Heart left ventricle (tissue), 16 donors: ENCODE measurements around the gene XYLT1. TPM values are rescaled to one million over a fixed set of nuclear protein-coding genes. Genes with fewer than 3 reads are reported as not detected.

Experiments
- ATAC-seq, 4 donors: fragments of 200-7000 bp; cut with Tn5 transposase; one replicate each; pipeline ENCODE4 v1.9.1; 2020 to 2022; ENCODE audit warnings: moderate library complexity in 4 of 4, mild to moderate bottlenecking in 3 of 4, moderate number of reproducible peaks in 1 of 4
- DNase-seq, 5 donors: peaks; one replicate each; pipeline ENCODE4 v3.0.0-alpha.2; 2020
- H3K27ac ChIP-seq, 12 donors: fragments of 200-600 bp; sonication (generic) in 4 of 12; one replicate each; pipeline versions ENCODE4 v1.5.0 to v1.8.0; 2016 to 2022; ENCODE audit warnings: mild to moderate bottlenecking in 2 of 12
- H3K27me3 ChIP-seq, 9 donors: fragments of 200-600 bp; sonication (generic) in 2 of 9; one replicate each; pipeline versions ENCODE4 v1.5.1 to v1.8.0; 2016 to 2022; ENCODE audit warnings: mild to moderate bottlenecking in 3 of 9
- H3K36me3 ChIP-seq, 9 donors: fragments of 200-600 bp; sonication (generic) in 2 of 9; one replicate each; pipeline versions ENCODE4 v1.5.0 to v1.8.0; 2018 to 2022; ENCODE audit warnings: mild to moderate bottlenecking in 2 of 9
- H3K4me1 ChIP-seq, 12 donors: fragments of 200-600 bp; sonication (generic) in 4 of 12; one replicate each; pipeline versions ENCODE4 v1.5.0 to v1.8.0; 2016 to 2022; ENCODE audit warnings: mild to moderate bottlenecking in 3 of 12
- H3K4me3 ChIP-seq, 12 donors: fragments of 200-600 bp; sonication (generic) in 4 of 12; one replicate each; pipeline versions ENCODE4 v1.5.0 to v1.8.0; 2017 to 2022; ENCODE audit warnings: mild to moderate bottlenecking in 9 of 12, moderate library complexity in 4 of 12
- H3K9me3 ChIP-seq, 12 donors: fragments of 200-600 bp; sonication (generic) in 4 of 12; one replicate each; pipeline versions ENCODE4 v1.5.0 to v1.8.0; 2016 to 2022; ENCODE audit warnings: mild to moderate bottlenecking in 1 of 12
- CTCF ChIP-seq, 12 donors: fragments of 200-600 bp; sonication (generic) in 4 of 12; IDR thresholded peaks; one replicate each; pipeline versions ENCODE4 v1.5.0 to v1.8.0; 2018 to 2022; ENCODE audit warnings: antibody characterized with exemption in 12 of 12, mild to moderate bottlenecking in 5 of 12
- POLR2A ChIP-seq, 2 donors: fragments of 450-650 bp; IDR thresholded peaks; one replicate each; pipeline ENCODE4 v1.6.1; 2017; ENCODE audit warnings: antibody characterized with exemption in 2 of 2, mild to moderate bottlenecking in 2 of 2, moderate library complexity in 2 of 2
- WGBS, 4 donors: extraction: QIAGEN DNeasy Blood & Tissue Kit in 2 of 4; methylation state at CpG; one replicate each; pipeline versions ENCODE4 v1.1.5 to v1.1.7; 2013 to 2018; 5-methylcytosine and 5-hydroxymethylcytosine counted together
- intact Hi-C, 10 donors: fragments of 100-400 bp; cut with DNase I; formaldehyde crosslinking; loops; one replicate each; pipeline versions ENCODE4 v1.11.1 to v1.14.2; 2022
- polyA plus RNA-seq, 2 donors: library from polyadenylated mRNA; stranded (reverse); fragments of 200-250 nt; gene quantifications; one replicate each; pipeline ENCODE4 v1.2.3, GENCODE V29; 2013
- total RNA-seq, 9 donors: library from RNA; depleted of rRNA in 2 of 9; stranded (reverse); fragments of >200 nt in 2 of 9; fragmentation: NEBNext Ultra II Directional in 3 of 9; extraction: Animal tissue kit (Norgen Biotek cat#: 25700) in 3 of 9; gene quantifications; one replicate each; pipeline versions ENCODE4 v1.1.0 to v1.2.4, GENCODE V29; 2016 to 2023
- donor health status: ischemic (EF 13 %, LVEDD 7.1; RV severe dilation, severe dysfunction).
- donor health status: healthy with polysubstance abuse.
- donor health status: DM: no; HTN: yes; CAD: no.
- donor health status: DM: no; HTN: no; CAD: no.
- donor health status: ischemic (EF 25% LVEDD 6.9; RV normal size, moderate dysfunction).
- donor health status: ischemic (EF 25% LVEDD 5.7; RV mildly dilated, moderate dysfunction).
- donor health status: healthy.
- donor health status: DM: yes; HTN: yes; CAD: no.
- donor health status: ischemic (EF 35%, LVEDD 5.7; RV mildly dilated, moderate dysfunction).
- donor health status: nonischemic (EF 11% LVEDD 7.7; RV severe dilation, severe dysfunction).
- donor health status: DM: yes; HTN: yes; CAD: no.
- donor health status: PGD.
- donor health status: ischemic (EF 29% LVEDD 5.4; RV normal size, mild dysfunction).
- donor health status: nonischemic (EF 23%, LVEDD 6.1; RV moderate dilation, normal function).

Gene XYLT1
- total and polyA plus RNA-seq, 11 donors, result 0.46 to 12.3 (median 2.4) TPM

DNA sequence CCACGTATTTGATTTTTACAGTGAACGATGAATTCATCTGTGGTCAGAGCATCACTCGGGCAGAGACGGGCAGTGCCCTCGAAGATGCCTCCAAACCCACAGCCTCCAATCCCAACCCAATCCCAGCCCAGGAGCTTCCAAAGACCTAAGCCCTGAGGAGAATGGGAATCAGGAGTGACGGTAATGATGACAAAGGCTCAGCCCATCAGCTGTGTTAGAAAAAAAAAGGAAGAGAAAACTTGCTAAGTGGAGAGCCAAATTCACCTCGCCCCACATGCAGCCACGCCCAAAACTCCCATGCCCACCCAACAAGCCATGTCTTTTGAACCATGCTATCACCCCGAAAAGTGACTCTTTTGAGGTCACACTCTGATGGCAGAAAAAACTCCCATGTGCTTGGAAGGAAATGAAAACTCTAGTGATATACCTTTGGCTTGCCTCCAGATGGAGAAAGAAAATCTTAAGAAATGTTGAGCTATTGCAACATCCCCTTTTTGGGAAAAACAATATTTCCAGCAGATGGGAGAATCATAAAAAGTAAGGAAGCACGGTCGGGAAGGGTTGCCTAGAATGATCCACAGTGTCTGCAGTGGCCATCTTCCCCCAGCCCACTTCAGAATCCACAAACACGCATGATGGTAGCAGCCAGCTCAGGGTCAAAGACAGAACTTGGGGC is 37.7 kb downstream of the XYLT1 start:
- Histone ChIP-seq H3K27me3 (no peaks in the 10 kb centered on the region), H3K36me3 (no peaks in the 10 kb centered on the region), H3K4me3 (no peak overlapping the region), H3K27ac (peak overlapping the region in 9 of 12 donors; percentile 17 to 75 (median 41)), H3K4me1 (peaks cover 0 to 32% (median 0%) of the 10 kb centered on the region in 12 donors), H3K9me3 (no peaks in the 10 kb centered on the region)
- WGBS, 4 donors, result 74 to 81% (median 78%) methylated on average over 12 of the region's 12 CpGs
- intact Hi-C loops, result loop anchor here in 2 of 10 donors (2.0 to 10.0 kb wide), 2 partner anchors 20 to 118 kb away; no protein-coding TSS in a partner anchor
- TF ChIP-seq POLR2A (IDR thresholded peaks at IDR 0.05) (no peak), CTCF (IDR thresholded peaks at IDR 0.05) (no peak)
- no peak for DNase-seq
- ATAC-seq, result peak; percentile 24 to 63 (median 34)

- H3K27me3 ChIP-seq, result no peaks in the 10 kb centered on the region
- H3K4me3 ChIP-seq, result no peak overlapping the region
- peaks cover 0 to 28% (median 0%) of the 10 kb centered on the region in 12 donors for H3K4me1 ChIP-seq
- no peaks in the 10 kb centered on the region for H3K36me3 ChIP-seq
- TF ChIP-seq CTCF (IDR thresholded peaks at IDR 0.05) (no peak), POLR2A (IDR thresholded peaks at IDR 0.05) (no peak)
- ATAC-seq, result no peak
- WGBS, 4 donors, result 83 to 87% (median 87%) methylated on average over 8 of the region's 8 CpGs
- no peak for DNase-seq
- H3K27ac ChIP-seq, result no peak overlapping the region
- no peaks in the 10 kb centered on the region for H3K9me3 ChIP-seq
- intact Hi-C loops, result loop anchor here in 2 of 10 donors (2.0 to 10.0 kb wide), 2 partner anchors 19 to 117 kb away; no protein-coding TSS in a partner anchor
Measured at GRCh38 chr16:17431968-17432625, 38.7 kb downstream of the XYLT1 start.

GRCh38 chr16:17431012-17431411 is 39.7 kb downstream of the XYLT1 start:
- intact Hi-C loops, result loop anchor here in 1 of 10 donors (10.0 kb wide), 1 partner anchor 116 kb away; no protein-coding TSS in a partner anchor

DNA sequence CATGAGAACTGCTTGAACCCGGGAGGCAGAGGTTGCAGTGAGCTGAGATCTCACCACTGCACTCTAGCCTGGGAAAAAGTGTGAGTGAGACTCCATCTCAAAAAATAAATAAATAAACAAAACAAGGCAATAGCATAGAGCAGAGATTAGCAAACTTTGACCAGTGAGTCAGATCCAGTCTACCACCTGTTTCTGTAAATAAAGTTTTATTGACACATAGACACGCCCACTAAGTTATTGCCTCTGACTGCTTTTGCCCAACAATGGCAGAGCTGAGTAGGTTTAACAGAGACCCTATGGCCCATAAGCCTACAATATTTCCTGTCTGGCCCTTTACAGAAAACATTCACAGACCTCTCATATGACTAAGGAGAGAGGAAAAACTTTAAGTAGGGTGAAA is 44.3 kb downstream of the XYLT1 start:
- 93 to 97% (median 94%) methylated on average over 2 of the region's 2 CpGs for WGBS, 4 donors

More at GRCh38 chr16:17431012-17431411, 39.7 kb downstream of the XYLT1 start:
- Histone ChIP-seq H3K4me1 (peaks cover 0 to 17% (median 0%) of the 10 kb centered on the region in 12 donors), H3K9me3 (no peaks in the 10 kb centered on the region), H3K27me3 (no peaks in the 10 kb centered on the region), H3K36me3 (no peaks in the 10 kb centered on the region), H3K4me3 (no peak overlapping the region), H3K27ac (no peak overlapping the region)
- TF ChIP-seq POLR2A (IDR thresholded peaks at IDR 0.05), result no peak
- DNase-seq (no peak), ATAC-seq (no peak)
- 85 to 90% (median 87%) methylated on average over 8 of the region's 8 CpGs for WGBS, 4 donors

More for the DNA sequence above, 44.3 kb downstream of the XYLT1 start:
- no peaks in the 10 kb centered on the region for H3K4me1 ChIP-seq
- TF ChIP-seq POLR2A (IDR thresholded peaks at IDR 0.05), result no peak
- TF ChIP-seq CTCF (IDR thresholded peaks at IDR 0.05), result no peak
- ATAC-seq (no peak), DNase-seq (no peak)
- H3K27ac ChIP-seq, result no peak overlapping the region
- intact Hi-C loops, result no loop called here
- H3K27me3 ChIP-seq, result no peaks in the 10 kb centered on the region
- peaks cover 0 to 7% (median 0%) of the 10 kb centered on the region in 12 donors for H3K9me3 ChIP-seq
- H3K36me3 ChIP-seq, result no peaks in the 10 kb centered on the region
- no peak overlapping the region for H3K4me3 ChIP-seq
